ENCODE data around the gene KCNK17.

KCNK17 gene

GRCh38 chr6:39303425-39304153 is 10.6 kb downstream of the KCNK17 start:
- H3K9me3 ChIP-seq (ENCODE audit: control insufficient read depth, low read length): no peaks in the 10 kb centered on the region
- no peaks in the 10 kb centered on the region for H3K27me3 ChIP-seq (replicated peaks; ENCODE audit: control insufficient read depth, insufficient read depth, low read length, poor library complexity, severe bottlenecking)
- no peaks in the 10 kb centered on the region for H3K36me3 ChIP-seq (ENCODE audit: control insufficient read depth, insufficient read depth, low read length)
- no peak overlapping the region for H3K27ac ChIP-seq (ENCODE audit: insufficient read depth, low read length, poor library complexity, severe bottlenecking)
- no peaks in the 10 kb centered on the region for H3K4me1 ChIP-seq (ENCODE audit: control insufficient read depth, insufficient read depth, low read length, poor library complexity, severe bottlenecking)
- no peak overlapping the region for H3K4me3 ChIP-seq (ENCODE audit: insufficient read depth, low read depth, low read length, poor library complexity, severe bottlenecking)
- DNase-seq: no peak

DNA sequence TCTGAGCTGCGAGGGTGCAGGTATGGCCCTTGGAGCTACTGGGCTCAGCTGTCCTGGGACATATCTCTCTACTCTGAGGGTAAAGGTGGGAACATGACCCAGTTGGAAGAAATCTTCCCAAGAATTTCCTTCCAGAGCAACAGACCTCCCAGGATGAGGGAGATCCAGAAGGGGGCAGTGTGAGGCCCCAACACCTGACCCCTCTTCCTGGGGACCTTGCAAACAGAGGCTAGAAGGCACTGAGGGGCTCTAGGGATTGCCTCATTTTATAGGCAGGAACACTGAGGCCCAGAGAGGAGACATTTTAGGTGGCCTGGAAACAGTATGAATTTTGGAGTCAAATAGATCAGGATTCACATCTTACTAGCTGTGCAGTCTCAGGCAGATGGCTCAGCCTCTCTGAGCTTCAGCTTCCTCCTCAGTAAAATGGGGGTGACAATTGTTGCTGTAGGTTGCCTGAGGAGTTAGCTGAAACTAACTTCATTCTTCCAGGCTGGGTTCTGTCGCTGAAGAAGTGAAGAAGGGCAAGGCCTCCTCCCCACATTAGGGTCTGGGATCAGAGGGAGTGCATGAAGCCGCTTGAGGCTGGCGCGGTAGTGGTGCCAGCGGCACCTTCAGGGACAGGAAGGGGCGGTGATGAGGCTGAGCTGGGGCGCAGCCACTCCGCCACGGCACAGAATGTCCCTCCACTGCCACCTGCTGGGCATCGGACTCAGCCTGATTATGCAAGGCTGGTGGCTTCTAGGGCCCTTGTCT is 11.4 kb downstream of the KCNK17 start:
- Histone ChIP-seq H3K4me3 (ENCODE audit: insufficient read depth, low read depth, low read length, poor library complexity, severe bottlenecking) (no peak overlapping the region), H3K36me3 (ENCODE audit: control insufficient read depth, insufficient read depth, low read length) (no peaks in the 10 kb centered on the region), H3K27me3 (replicated peaks; ENCODE audit: control insufficient read depth, insufficient read depth, low read length, poor library complexity, severe bottlenecking) (no peaks in the 10 kb centered on the region), H3K27ac (ENCODE audit: insufficient read depth, low read length, poor library complexity, severe bottlenecking) (no peak overlapping the region), H3K9me3 (ENCODE audit: control insufficient read depth, low read length) (no peaks in the 10 kb centered on the region), H3K4me1 (ENCODE audit: control insufficient read depth, insufficient read depth, low read length, poor library complexity, severe bottlenecking) (no peaks in the 10 kb centered on the region)
- DNase-seq: peak; percentile 45 to 68 (median 56)

DNA sequence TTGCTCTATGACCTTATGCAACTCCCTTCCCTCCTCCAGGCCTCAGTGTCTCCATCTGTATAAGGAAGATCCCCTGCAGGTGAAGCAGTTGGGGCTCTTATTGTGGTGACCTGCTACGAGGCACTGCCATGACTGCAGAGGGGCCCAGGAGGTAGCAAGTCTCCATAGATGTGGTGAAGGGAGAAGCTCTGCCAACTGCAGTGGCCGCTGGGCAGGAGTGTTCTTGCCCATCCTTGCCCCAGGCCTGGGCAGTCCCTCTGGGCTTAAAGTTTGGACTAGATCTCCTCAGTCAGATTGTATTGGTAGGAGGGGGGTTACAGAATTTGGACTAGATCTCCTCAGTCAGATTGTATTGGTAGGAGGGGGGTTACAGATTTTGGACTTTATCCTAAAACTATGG is 12.2 kb downstream of the KCNK17 start:
- Histone ChIP-seq H3K27me3 (replicated peaks; ENCODE audit: control insufficient read depth, insufficient read depth, low read length, poor library complexity, severe bottlenecking) (no peaks in the 10 kb centered on the region), H3K4me3 (ENCODE audit: insufficient read depth, low read depth, low read length, poor library complexity, severe bottlenecking) (no peak overlapping the region), H3K9me3 (ENCODE audit: control insufficient read depth, low read length) (no peaks in the 10 kb centered on the region), H3K4me1 (ENCODE audit: control insufficient read depth, insufficient read depth, low read length, poor library complexity, severe bottlenecking) (no peaks in the 10 kb centered on the region), H3K36me3 (ENCODE audit: control insufficient read depth, insufficient read depth, low read length) (no peaks in the 10 kb centered on the region), H3K27ac (ENCODE audit: insufficient read depth, low read length, poor library complexity, severe bottlenecking) (no peak overlapping the region)
- no peak for DNase-seq

- no peaks in the 10 kb centered on the region for H3K9me3 ChIP-seq (ENCODE audit: control insufficient read depth, low read length)
- no peaks in the 10 kb centered on the region for H3K27me3 ChIP-seq (replicated peaks; ENCODE audit: control insufficient read depth, insufficient read depth, low read length, poor library complexity, severe bottlenecking)
- no peak overlapping the region for H3K4me3 ChIP-seq (ENCODE audit: insufficient read depth, low read depth, low read length, poor library complexity, severe bottlenecking)
- no peaks in the 10 kb centered on the region for H3K36me3 ChIP-seq (ENCODE audit: control insufficient read depth, insufficient read depth, low read length)
- H3K27ac ChIP-seq (ENCODE audit: insufficient read depth, low read length, poor library complexity, severe bottlenecking): no peak overlapping the region
- DNase-seq: no peak
- no peaks in the 10 kb centered on the region for H3K4me1 ChIP-seq (ENCODE audit: control insufficient read depth, insufficient read depth, low read length, poor library complexity, severe bottlenecking)
Measured at GRCh38 chr6:39301606-39302005, 12.6 kb downstream of the KCNK17 start.

GRCh38 chr6:39300739-39301138 is 13.5 kb downstream of the KCNK17 start:
- Histone ChIP-seq H3K27me3 (replicated peaks; ENCODE audit: control insufficient read depth, insufficient read depth, low read length, poor library complexity, severe bottlenecking) (no peaks in the 10 kb centered on the region), H3K9me3 (ENCODE audit: control insufficient read depth, low read length) (no peaks in the 10 kb centered on the region), H3K4me1 (ENCODE audit: control insufficient read depth, insufficient read depth, low read length, poor library complexity, severe bottlenecking) (no peaks in the 10 kb centered on the region), H3K27ac (ENCODE audit: insufficient read depth, low read length, poor library complexity, severe bottlenecking) (no peak overlapping the region), H3K4me3 (ENCODE audit: insufficient read depth, low read depth, low read length, poor library complexity, severe bottlenecking) (no peak overlapping the region), H3K36me3 (ENCODE audit: control insufficient read depth, insufficient read depth, low read length) (no peaks in the 10 kb centered on the region)
- no peak for DNase-seq

- H3K4me1 ChIP-seq (ENCODE audit: control insufficient read depth, insufficient read depth, low read length, poor library complexity, severe bottlenecking): no peaks in the 10 kb centered on the region
- no peak overlapping the region for H3K4me3 ChIP-seq (ENCODE audit: insufficient read depth, low read depth, low read length, poor library complexity, severe bottlenecking)
- H3K9me3 ChIP-seq (ENCODE audit: control insufficient read depth, low read length): no peaks in the 10 kb centered on the region
- no peaks in the 10 kb centered on the region for H3K36me3 ChIP-seq (ENCODE audit: control insufficient read depth, insufficient read depth, low read length)
- H3K27ac ChIP-seq (ENCODE audit: insufficient read depth, low read length, poor library complexity, severe bottlenecking): no peak overlapping the region
- DNase-seq: no peak
- no peaks in the 10 kb centered on the region for H3K27me3 ChIP-seq (replicated peaks; ENCODE audit: control insufficient read depth, insufficient read depth, low read length, poor library complexity, severe bottlenecking)
Measured at GRCh38 chr6:39298061-39298460, 16.2 kb downstream of the KCNK17 start.

DNA sequence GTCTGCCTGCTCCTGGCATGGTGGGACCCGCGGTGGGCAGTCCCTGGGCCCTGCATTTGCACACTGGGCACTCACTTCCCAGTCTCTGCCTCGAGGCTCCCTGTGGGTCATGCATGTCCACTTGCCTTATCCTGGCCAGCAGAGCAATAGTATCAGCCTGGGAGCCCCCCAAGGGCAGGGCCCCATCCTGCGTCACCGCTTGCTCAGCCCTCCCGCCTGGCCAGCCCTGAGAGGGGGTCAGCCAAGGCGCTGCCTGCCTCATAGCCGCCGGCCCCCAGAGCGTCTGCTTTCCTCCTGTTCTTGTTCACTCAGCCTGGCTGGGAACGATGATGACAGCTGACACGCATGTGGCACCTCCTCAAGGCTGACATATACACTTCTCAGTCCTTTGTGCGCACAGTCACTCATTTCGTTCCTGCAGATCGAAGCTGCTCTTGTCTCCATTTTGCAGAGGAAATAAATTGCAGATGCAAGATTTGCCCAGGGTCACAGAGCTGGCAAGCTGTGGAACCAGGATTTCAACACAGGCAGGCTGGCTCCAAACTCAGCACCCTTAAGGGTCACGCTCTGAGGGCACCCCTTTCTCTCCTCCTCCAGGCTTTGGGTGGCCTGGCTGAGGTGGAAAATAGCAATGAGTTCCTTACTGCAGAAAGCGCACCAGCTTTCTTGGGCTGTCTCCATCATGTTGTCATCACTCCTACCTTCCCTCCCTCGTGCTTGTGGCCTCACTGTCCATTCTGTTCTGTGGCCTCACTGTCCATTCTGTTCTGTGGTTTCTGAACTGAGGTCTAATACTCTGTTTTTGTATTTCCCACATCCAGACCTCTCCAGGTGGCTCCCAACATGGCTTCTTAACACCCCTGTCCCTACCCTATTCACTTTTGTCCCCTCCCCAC is 17.2 kb downstream of the KCNK17 start:
- no peaks in the 10 kb centered on the region for H3K9me3 ChIP-seq (ENCODE audit: control insufficient read depth, low read length)
- no peaks in the 10 kb centered on the region for H3K27me3 ChIP-seq (replicated peaks; ENCODE audit: control insufficient read depth, insufficient read depth, low read length, poor library complexity, severe bottlenecking)
- no peaks in the 10 kb centered on the region for H3K4me1 ChIP-seq (ENCODE audit: control insufficient read depth, insufficient read depth, low read length, poor library complexity, severe bottlenecking)
- H3K27ac ChIP-seq (ENCODE audit: insufficient read depth, low read length, poor library complexity, severe bottlenecking): no peak overlapping the region
- no peak for DNase-seq
- H3K4me3 ChIP-seq (ENCODE audit: insufficient read depth, low read depth, low read length, poor library complexity, severe bottlenecking): no peak overlapping the region
- no peaks in the 10 kb centered on the region for H3K36me3 ChIP-seq (ENCODE audit: control insufficient read depth, insufficient read depth, low read length)

GRCh38 chr6:39295611-39296011 is 18.6 kb downstream of the KCNK17 start:
- no peak overlapping the region for H3K4me3 ChIP-seq (ENCODE audit: insufficient read depth, low read depth, low read length, poor library complexity, severe bottlenecking)
- H3K4me1 ChIP-seq (ENCODE audit: control insufficient read depth, insufficient read depth, low read length, poor library complexity, severe bottlenecking): no peaks in the 10 kb centered on the region
- H3K27ac ChIP-seq (ENCODE audit: insufficient read depth, low read length, poor library complexity, severe bottlenecking): no peak overlapping the region
- DNase-seq: no peak
- no peaks in the 10 kb centered on the region for H3K9me3 ChIP-seq (ENCODE audit: control insufficient read depth, low read length)
- H3K36me3 ChIP-seq (ENCODE audit: control insufficient read depth, insufficient read depth, low read length): no peaks in the 10 kb centered on the region
- no peaks in the 10 kb centered on the region for H3K27me3 ChIP-seq (replicated peaks; ENCODE audit: control insufficient read depth, insufficient read depth, low read length, poor library complexity, severe bottlenecking)

GRCh38 chr6:39294899-39295298 is 19.3 kb downstream of the KCNK17 start:
- no peaks in the 10 kb centered on the region for H3K27me3 ChIP-seq (replicated peaks; ENCODE audit: control insufficient read depth, insufficient read depth, low read length, poor library complexity, severe bottlenecking)

More at GRCh38 chr6:39294899-39295298, 19.3 kb downstream of the KCNK17 start:
- H3K4me1 ChIP-seq (ENCODE audit: control insufficient read depth, insufficient read depth, low read length, poor library complexity, severe bottlenecking): no peaks in the 10 kb centered on the region
- no peaks in the 10 kb centered on the region for H3K9me3 ChIP-seq (ENCODE audit: control insufficient read depth, low read length)
- no peak overlapping the region for H3K27ac ChIP-seq (ENCODE audit: insufficient read depth, low read length, poor library complexity, severe bottlenecking)
- no peak for DNase-seq
- H3K36me3 ChIP-seq (ENCODE audit: control insufficient read depth, insufficient read depth, low read length): no peaks in the 10 kb centered on the region
- H3K4me3 ChIP-seq (ENCODE audit: insufficient read depth, low read depth, low read length, poor library complexity, severe bottlenecking): no peak overlapping the region
